Activated CD4-positive, alpha-beta T cell treated with anti-CD3 and anti-CD28 coated beads, Interleukin-2, amount 10 ng/mL, durations not matched to agents 7 days and 5 days (primary cell): ENCODE data around the gene IGFBP1. TPM values are rescaled to one million over a fixed set of nuclear protein-coding genes. Genes with fewer than 3 reads are reported as not detected.

ENCODE experiments used
- CTCF ChIA-PET: fragments of 350-600 bp; sonication (Branson Sonifier 250); formaldehyde crosslinking; loops from one replicate; lab custom pipeline; 2021; ENCODE audit warnings: antibody characterized with exemption; lab: Charles Lee
- POLR2A ChIA-PET: fragments of 350-600 bp; sonication (Branson Sonifier 250); formaldehyde crosslinking; loops from one replicate; lab custom pipeline; 2021; ENCODE audit warnings: antibody characterized with exemption; lab: Charles Lee
- DNase-seq: peaks from one replicate; pipeline ENCODE4 v3.0.0-alpha.2; 2020
- H3K27ac Mint-ChIP-seq: one replicate; pipeline ENCODE4 v1.8.0; 2021; ENCODE audit warnings: mild to moderate bottlenecking, moderate library complexity, mixed read lengths
- H3K27me3 Mint-ChIP-seq: one replicate; pipeline ENCODE4 v1.8.0; 2021; ENCODE audit warnings: mixed read lengths
- H3K36me3 Mint-ChIP-seq: one replicate; pipeline ENCODE4 v1.8.0; 2021; ENCODE audit warnings: low read depth, mixed read lengths
- H3K4me1 Mint-ChIP-seq: one replicate; pipeline ENCODE4 v1.8.0; 2021; ENCODE audit warnings: mixed read lengths
- H3K4me3 Mint-ChIP-seq: one replicate; pipeline ENCODE4 v1.8.0; 2021; ENCODE audit warnings: mild to moderate bottlenecking, moderate library complexity, mixed read lengths
- H3K9me3 Mint-ChIP-seq: one replicate; pipeline ENCODE4 v1.8.0; 2021; ENCODE audit warnings: mixed read lengths
- total RNA-seq, 2 experiments: library from RNA; stranded (reverse); gene quantifications; one replicate each; pipeline ENCODE4 v1.2.3, GENCODE V29; 2021

IGFBP1 gene
- total RNA-seq, 2 experiments from 2014 or later: not detected

GRCh38 chr7:45886931-45887667 is 1.2 kb upstream of the IGFBP1 start:
- H3K36me3 Mint-ChIP-seq: no peaks in the 10 kb centered on the region
- DNase-seq: no peak
- POLR2A ChIA-PET: no interaction called here
- no peaks in the 10 kb centered on the region for H3K4me1 Mint-ChIP-seq
- H3K27me3 Mint-ChIP-seq: peaks cover 44% of the 10 kb centered on the region
- H3K27ac Mint-ChIP-seq: no peak overlapping the region
- CTCF ChIA-PET: no interaction called here
- no peaks in the 10 kb centered on the region for H3K9me3 Mint-ChIP-seq
- H3K4me3 Mint-ChIP-seq: no peak overlapping the region

DNA sequence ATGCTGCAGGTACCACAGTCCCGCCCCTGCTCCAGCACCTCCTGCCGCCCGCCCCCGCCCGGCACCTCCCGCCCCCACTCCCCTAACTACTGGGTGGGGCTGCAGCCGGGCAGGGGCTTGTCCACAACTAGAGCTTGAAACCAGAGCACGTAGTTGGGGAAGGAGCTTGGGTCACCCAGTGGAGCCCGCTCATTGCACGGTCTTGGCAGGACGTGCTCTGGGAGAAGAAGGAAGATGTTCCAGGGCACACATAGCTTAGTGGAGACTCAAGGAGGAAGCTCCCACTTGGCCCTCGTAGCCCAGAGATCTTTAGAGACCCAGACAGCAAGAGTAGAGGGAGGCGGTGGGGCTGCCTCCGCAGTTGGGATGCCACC is 692 bp downstream of the IGFBP1 start:
- H3K27ac Mint-ChIP-seq: no peak overlapping the region
- POLR2A ChIA-PET: no interaction called here
- no peaks in the 10 kb centered on the region for H3K36me3 Mint-ChIP-seq
- no peak overlapping the region for H3K4me3 Mint-ChIP-seq
- peaks cover 51% of the 10 kb centered on the region for H3K27me3 Mint-ChIP-seq
- CTCF ChIA-PET: no interaction called here
- H3K9me3 Mint-ChIP-seq: no peaks in the 10 kb centered on the region
- no peaks in the 10 kb centered on the region for H3K4me1 Mint-ChIP-seq
- no peak for DNase-seq

DNA sequence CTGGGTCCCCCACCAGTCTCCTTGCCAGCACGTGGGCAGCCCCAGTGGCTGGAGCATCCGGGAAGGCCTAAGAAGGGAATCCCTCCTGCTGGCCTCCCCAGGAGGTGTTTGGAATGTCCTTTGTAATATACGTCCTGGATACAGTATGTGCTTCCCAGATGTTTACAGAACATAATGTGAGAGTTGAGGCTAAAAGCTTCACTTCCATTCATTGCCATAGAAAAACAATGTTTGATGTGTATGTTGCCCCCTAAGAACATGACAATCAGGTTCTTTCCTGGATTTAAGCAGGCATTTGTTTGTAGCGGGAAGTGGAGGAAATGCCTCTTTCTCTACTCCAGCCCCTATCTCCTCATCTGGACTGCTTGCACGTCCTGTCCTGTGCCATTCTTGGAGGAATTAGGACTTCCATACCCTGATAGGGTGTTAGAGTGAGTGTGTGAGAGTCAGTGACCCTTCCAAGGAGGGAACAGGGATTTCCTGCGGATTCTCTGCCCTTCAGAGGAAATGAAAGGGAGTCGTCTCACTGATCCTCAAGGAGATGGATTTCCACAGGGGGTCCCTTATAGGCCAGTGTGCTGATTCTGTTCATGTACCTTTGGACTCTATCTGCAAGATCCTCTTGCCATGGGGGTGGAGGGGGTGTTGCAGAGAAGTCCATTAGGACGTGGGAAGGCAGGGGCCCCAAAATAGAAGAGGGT is 1.2 kb downstream of the IGFBP1 start:
- Mint-ChIP-seq H3K4me1 (no peaks in the 10 kb centered on the region), H3K9me3 (no peaks in the 10 kb centered on the region), H3K4me3 (no peak overlapping the region), H3K36me3 (no peaks in the 10 kb centered on the region), H3K27ac (no peak overlapping the region), H3K27me3 (peaks cover 51% of the 10 kb centered on the region)
- CTCF ChIA-PET: no interaction called here
- POLR2A ChIA-PET: no interaction called here
- DNase-seq: no peak

DNA sequence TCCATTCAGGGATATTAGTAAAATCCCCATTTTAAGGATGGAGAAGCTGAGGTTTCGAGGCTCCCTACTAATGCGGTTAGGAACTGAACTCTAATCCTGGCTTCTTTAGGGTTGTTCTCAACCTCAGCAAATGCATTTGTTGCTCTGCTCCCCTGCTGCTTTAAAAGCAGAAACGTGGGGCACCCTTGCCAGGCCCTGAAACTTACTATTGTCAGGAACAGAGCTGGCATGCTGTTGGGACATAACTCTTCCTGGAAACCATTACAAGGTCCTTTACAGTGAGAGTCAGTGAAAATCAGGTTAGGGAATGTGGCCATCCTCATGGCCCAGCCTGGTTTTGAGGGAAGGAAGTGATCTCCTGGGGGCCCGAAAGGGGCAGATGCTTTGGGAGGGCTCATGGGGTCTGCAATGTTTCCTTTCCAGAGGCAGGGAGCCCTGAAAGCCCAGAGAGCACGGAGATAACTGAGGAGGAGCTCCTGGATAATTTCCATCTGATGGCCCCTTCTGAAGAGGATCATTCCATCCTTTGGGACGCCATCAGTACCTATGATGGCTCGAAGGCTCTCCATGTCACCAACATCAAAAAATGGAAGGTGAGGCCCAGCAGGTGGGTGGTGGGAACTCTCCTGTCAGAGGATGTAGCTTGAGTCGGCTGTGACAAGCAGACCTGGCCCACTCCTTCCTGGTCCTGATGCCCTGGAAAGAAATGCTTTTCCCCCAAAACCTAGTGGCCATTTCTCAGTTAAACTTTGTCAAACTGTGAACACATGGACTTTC is 2.0 kb downstream of the IGFBP1 start:
- Mint-ChIP-seq H3K9me3 (no peaks in the 10 kb centered on the region), H3K27ac (no peak overlapping the region), H3K36me3 (no peaks in the 10 kb centered on the region), H3K4me1 (no peaks in the 10 kb centered on the region), H3K27me3 (peaks cover 53% of the 10 kb centered on the region), H3K4me3 (no peak overlapping the region)
- no peak for DNase-seq
- ChIA-PET CTCF (no interaction called here), POLR2A (no interaction called here)

GRCh38 chr7:45890902-45891461 is 2.7 kb downstream of the IGFBP1 start:
- Mint-ChIP-seq H3K36me3 (no peaks in the 10 kb centered on the region), H3K9me3 (no peaks in the 10 kb centered on the region), H3K4me1 (no peaks in the 10 kb centered on the region), H3K27me3 (peaks cover 54% of the 10 kb centered on the region), H3K27ac (no peak overlapping the region), H3K4me3 (no peak overlapping the region)
- DNase-seq: no peak
- ChIA-PET POLR2A (no interaction called here), CTCF (no interaction called here)

DNA sequence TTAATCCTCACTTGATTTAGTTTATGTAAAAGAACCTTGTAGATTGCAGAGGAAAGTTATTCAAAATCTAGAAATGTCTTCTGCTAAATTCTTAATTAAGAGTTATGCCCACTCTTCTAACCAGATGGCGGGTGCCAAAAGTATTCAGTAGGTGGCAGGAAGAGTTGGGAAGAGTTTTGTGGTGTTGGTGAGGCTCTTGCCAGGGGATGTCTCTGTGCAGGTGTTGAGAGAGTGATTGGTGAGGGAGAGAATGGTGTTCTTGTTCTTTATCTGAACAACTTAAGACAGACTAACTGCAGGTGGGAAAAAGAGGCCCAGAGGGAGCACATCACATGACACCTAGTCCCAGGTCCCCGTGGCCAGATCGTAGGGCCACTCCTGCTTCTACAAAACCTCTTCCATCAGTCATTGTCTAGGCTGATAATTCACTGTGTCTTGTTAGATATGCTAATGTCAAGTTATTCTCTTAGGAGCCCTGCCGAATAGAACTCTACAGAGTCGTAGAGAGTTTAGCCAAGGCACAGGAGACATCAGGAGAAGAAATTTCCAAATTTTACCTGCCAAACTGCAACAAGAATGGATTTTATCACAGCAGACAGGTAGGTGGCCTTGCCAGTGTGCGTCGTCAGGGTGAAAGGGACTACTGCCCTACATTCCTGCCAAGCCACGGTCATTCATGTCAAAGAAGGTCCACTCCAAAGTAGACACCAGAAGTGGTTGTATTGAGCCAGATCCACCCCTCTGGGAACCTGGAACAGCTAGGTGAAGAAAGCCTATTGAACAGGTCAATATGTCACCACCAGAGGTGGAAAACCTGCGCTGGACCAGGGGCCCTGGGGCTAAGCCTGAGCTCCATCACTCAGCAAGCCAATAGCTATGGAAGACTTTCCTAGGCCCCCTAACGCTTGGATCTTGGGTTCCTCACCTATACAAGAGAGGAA is 3.4 kb downstream of the IGFBP1 start:
- CTCF ChIA-PET: no interaction called here
- no peak overlapping the region for H3K27ac Mint-ChIP-seq
- POLR2A ChIA-PET: no interaction called here

GRCh38 chr7:45892407-45893035 is 4.2 kb downstream of the IGFBP1 start:
- ChIA-PET CTCF (no interaction called here), POLR2A (no interaction called here)
- peaks cover 48% of the 10 kb centered on the region for H3K27me3 Mint-ChIP-seq

More for the DNA sequence above, 3.4 kb downstream of the IGFBP1 start:
- Mint-ChIP-seq H3K36me3 (no peaks in the 10 kb centered on the region), H3K27me3 (peaks cover 54% of the 10 kb centered on the region), H3K4me3 (no peak overlapping the region), H3K4me1 (no peaks in the 10 kb centered on the region), H3K9me3 (no peaks in the 10 kb centered on the region)
- no peak for DNase-seq

DNA sequence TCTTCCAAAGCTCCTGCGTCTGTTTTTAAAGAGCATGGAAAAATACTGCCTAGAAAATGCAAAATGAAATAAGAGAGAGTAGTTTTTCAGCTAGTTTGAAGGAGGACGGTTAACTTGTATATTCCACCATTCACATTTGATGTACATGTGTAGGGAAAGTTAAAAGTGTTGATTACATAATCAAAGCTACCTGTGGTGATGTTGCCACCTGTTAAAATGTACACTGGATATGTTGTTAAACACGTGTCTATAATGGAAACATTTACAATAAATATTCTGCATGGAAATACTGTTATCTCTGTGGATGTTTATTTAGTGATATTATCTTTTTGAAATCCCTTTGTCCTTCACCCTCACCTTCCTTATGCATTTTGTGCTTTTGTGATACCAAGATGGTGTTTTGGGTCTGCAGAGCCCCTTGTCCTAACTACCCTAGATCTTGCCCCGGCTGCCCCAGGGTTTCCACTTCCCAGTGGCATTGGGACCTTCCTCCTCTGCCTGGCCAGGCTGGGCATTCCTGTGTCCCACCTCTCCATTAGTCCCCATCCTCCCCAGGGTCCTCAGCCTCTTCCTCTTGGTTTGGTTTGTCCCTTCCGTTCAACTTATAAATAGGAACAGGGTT is 5.2 kb downstream of the IGFBP1 start:
- Mint-ChIP-seq H3K9me3 (no peaks in the 10 kb centered on the region), H3K27ac (no peak overlapping the region), H3K4me1 (no peaks in the 10 kb centered on the region), H3K36me3 (no peaks in the 10 kb centered on the region), H3K27me3 (peaks cover 38% of the 10 kb centered on the region), H3K4me3 (no peak overlapping the region)
- DNase-seq: no peak
- CTCF ChIA-PET: no interaction called here
- POLR2A ChIA-PET: no interaction called here

More at GRCh38 chr7:45892407-45893035, 4.2 kb downstream of the IGFBP1 start:
- H3K27ac Mint-ChIP-seq: no peak overlapping the region
- H3K9me3 Mint-ChIP-seq: no peaks in the 10 kb centered on the region
- no peak overlapping the region for H3K4me3 Mint-ChIP-seq
- no peak for DNase-seq
- H3K36me3 Mint-ChIP-seq: no peaks in the 10 kb centered on the region
- H3K4me1 Mint-ChIP-seq: no peaks in the 10 kb centered on the region

DNA sequence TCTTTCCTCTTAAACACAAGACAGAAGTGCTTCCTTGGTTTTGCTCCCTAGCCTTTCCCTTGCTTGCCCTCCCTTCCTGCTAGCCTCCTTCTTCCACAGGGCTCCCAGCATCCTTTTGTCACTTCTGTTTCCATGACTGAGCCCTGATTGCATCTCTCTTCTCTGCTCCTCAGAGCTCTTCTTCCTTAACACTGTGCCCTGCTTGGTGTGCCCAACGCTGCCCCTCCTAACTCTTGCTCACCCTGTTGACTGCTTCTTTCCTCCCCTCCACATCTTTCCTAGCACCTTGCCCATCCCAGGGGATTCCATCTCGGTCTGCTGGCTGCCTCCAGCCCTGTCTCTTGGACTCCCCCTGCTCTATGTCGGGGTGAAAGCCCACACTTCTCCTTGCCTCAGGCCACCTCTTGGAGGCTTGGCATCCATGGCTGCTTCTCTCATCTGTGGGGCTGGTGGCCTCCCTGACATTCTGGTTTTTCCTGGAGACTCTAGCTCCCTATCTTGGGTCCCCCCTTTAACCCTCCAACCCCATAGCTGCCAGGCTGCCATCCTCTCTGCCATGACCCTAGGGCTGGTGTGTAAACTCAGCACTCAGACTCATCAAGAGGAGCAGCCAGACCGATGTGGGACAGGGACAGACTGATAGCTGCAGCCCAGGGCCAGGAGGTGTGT is 5.8 kb downstream of the IGFBP1 start:
- Mint-ChIP-seq H3K36me3 (no peaks in the 10 kb centered on the region), H3K4me1 (no peaks in the 10 kb centered on the region), H3K27me3 (peaks cover 39% of the 10 kb centered on the region), H3K9me3 (no peaks in the 10 kb centered on the region), H3K27ac (no peak overlapping the region), H3K4me3 (no peak overlapping the region)
- ChIA-PET POLR2A (no interaction called here), CTCF (no interaction called here)
- no peak for DNase-seq

DNA sequence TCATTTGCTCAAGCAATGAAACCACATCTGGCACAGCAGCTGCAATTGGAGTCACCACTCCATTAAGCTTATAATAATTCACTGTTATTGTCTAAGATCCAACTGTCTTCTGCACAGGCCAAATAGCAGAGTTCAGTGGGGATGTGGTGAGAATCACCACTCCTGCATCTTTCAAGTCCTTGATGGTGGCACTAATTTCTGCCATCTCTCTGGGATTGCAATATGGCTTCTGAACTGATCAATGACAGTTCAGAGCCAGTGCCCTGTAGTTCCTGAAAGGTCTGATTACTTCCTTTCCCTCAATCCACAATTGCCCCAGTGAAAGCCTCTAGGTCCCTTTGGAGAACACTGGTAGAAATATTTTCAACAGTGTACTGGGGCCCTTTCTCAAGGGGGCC is 6.4 kb downstream of the IGFBP1 start:
- Mint-ChIP-seq H3K27ac (no peak overlapping the region), H3K9me3 (no peaks in the 10 kb centered on the region), H3K4me1 (no peaks in the 10 kb centered on the region), H3K36me3 (no peaks in the 10 kb centered on the region), H3K4me3 (no peak overlapping the region), H3K27me3 (peaks cover 33% of the 10 kb centered on the region)
- ChIA-PET CTCF (no interaction called here), POLR2A (no interaction called here)
- DNase-seq: no peak

DNA sequence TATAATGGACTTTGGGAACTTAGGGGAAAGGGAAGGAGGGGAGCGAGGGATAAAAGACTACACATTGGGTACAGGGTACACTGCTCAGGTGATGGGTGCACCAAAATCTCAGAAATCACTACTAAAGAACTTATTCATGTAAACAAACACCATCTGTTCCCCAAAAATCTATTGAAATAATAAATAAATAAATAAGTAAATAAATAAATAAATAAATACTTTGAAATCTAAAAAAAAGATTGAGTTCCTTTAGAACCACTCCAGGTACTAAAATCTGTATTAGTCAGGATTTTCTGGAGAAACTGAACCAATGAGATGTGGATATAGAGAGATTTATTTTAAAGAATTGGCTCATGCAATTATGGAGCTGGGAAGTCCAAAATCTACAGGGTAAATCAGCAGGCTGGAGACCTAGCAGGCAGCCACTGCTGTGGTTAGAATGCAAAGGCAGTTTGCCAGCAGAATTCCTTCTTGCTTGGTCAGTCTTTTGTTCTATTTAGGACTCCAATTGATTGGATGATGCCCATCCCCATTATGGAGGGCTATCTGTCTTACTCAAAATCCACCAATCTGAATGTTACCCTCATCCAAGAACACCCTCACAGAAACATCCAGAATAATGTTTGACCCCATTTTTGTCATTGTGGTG is 8.9 kb downstream of the IGFBP1 start:
- no peaks in the 10 kb centered on the region for H3K9me3 Mint-ChIP-seq
- H3K4me1 Mint-ChIP-seq: no peaks in the 10 kb centered on the region
- H3K27me3 Mint-ChIP-seq: peaks cover 20% of the 10 kb centered on the region
- no peak for DNase-seq
- POLR2A ChIA-PET: no interaction called here
- no peak overlapping the region for H3K4me3 Mint-ChIP-seq
- H3K36me3 Mint-ChIP-seq: no peaks in the 10 kb centered on the region
- H3K27ac Mint-ChIP-seq: no peak overlapping the region
- CTCF ChIA-PET: no interaction called here
